Stimulated activated naive CD4-positive, alpha-beta T cell treated with Interleukin-2 at 50 U/mL for 16 hours (primary cell): ENCODE results near the gene PPP2R2B.

ENCODE experiments used
- DNase-seq: peaks from one replicate; lab custom pipeline; 2025; lab: John Stamatoyannopoulos, UW

Gene PPP2R2B

GRCh38 chr5:146699664-146700418, 178.7 kb downstream of the PPP2R2B start:
- DNase-seq, result no peak

- no peak for DNase-seq
Measured at GRCh38 chr5:146699138-146699537, 179.4 kb downstream of the PPP2R2B start.

GRCh38 chr5:146698651-146699050, 179.9 kb downstream of the PPP2R2B start:
- DNase-seq, result no peak

GRCh38 chr5:146697211-146697610, 181.3 kb downstream of the PPP2R2B start:
- DNase-seq, result no peak

GRCh38 chr5:146695646-146696045, 182.9 kb downstream of the PPP2R2B start:
- no peak for DNase-seq

- DNase-seq, result no peak
Measured at GRCh38 chr5:146690880-146691355, 187.6 kb downstream of the PPP2R2B start.

- DNase-seq, result no peak
Measured at GRCh38 chr5:146687630-146688029, 190.9 kb downstream of the PPP2R2B start.

- DNase-seq, result no peak
Measured at GRCh38 chr5:146683861-146684260, 194.7 kb downstream of the PPP2R2B start.

GRCh38 chr5:146682899-146683532, 195.5 kb downstream of the PPP2R2B start:
- DNase-seq, result no peak

- DNase-seq, result no peak
Measured at GRCh38 chr5:146681585-146682105, 196.9 kb downstream of the PPP2R2B start.

GRCh38 chr5:146680846-146681584, 197.5 kb downstream of the PPP2R2B start:
- no peak for DNase-seq

GRCh38 chr5:146675636-146676035, 202.9 kb downstream of the PPP2R2B start:
- DNase-seq, result no peak

GRCh38 chr5:146672866-146673265, 205.7 kb downstream of the PPP2R2B start:
- DNase-seq, result no peak

GRCh38 chr5:146671561-146672295, 206.8 kb downstream of the PPP2R2B start:
- DNase-seq, result no peak

GRCh38 chr5:146669656-146670055, 208.9 kb downstream of the PPP2R2B start:
- DNase-seq, result no peak

- DNase-seq, result no peak
Measured at GRCh38 chr5:146667633-146668272, 210.8 kb downstream of the PPP2R2B start.

GRCh38 chr5:146662229-146662628, 216.3 kb downstream of the PPP2R2B start:
- DNase-seq, result no peak

GRCh38 chr5:146660376-146660960, 218.1 kb downstream of the PPP2R2B start:
- no peak for DNase-seq

- no peak for DNase-seq
Measured at GRCh38 chr5:146659961-146660360, 218.6 kb downstream of the PPP2R2B start.

GRCh38 chr5:146656703-146657102, 221.9 kb downstream of the PPP2R2B start:
- no peak for DNase-seq

GRCh38 chr5:146653560-146653959, 225.0 kb downstream of the PPP2R2B start:
- no peak for DNase-seq
